HCT116 (cell line): ENCODE data around the gene F2RL1. TPM values are rescaled to one million over a fixed set of nuclear protein-coding genes. Genes with fewer than 3 reads are reported as not detected.
"Not testable (repeated sequence)": the region's sequence is repeated elsewhere in the genome, so short reads cannot be mapped to it uniquely, and the experiment has no call there.

Experiments
- ATAC-seq: fragments of 200-7000 bp; cut with Tn5 transposase; 2 replicates; pipeline ENCODE4 v1.9.1; 2020; ENCODE audit warnings: mild to moderate bottlenecking, moderate library complexity
- BruUV-seq: library from RNA; stranded (reverse); fragments of 400-500 nt; replicated peaks from 2 replicates; lab custom pipeline; 2021; lab: Mats Ljungman, UMichigan
- CTCF ChIA-PET: fragments of 300-600 bp; sonication (Branson Sonifier 250); formaldehyde crosslinking; loops from one replicate; lab custom pipeline; 2021; ENCODE audit warnings: antibody characterized with exemption; lab: Charles Lee
- POLR2A ChIA-PET: fragments of 300-600, 350-600 bp; sonication (Branson Sonifier 250); formaldehyde crosslinking; loops from one replicate; lab custom pipeline; 2021; ENCODE audit warnings: antibody characterized with exemption; lab: Charles Lee
- RAD21 ChIA-PET, 2 experiments: fragments of 300-600 bp; sonication (Branson Sonifier 250); formaldehyde crosslinking; loops; one replicate each; lab custom pipeline; 2023; ENCODE audit warnings: low total read pairs in 2 of 2; ENCODE audit not compliant: uncharacterized antibody in 2 of 2, unreplicated experiment in 2 of 2, low non-redundant PET in 1 of 2; lab: Charles Lee
- DNase-seq: peaks from one replicate; pipeline ENCODE4 v3.0.0-alpha.2; 2010; ENCODE audit warnings: low read depth, low spot score
- H2AFZ ChIP-seq: fragments of 200-600 bp; shearing (Covaris generic), sonication (generic); 2 replicates; pipeline ENCODE4 v1.6.1; 2017; ENCODE audit warnings: low read depth, mixed run types, mixed read lengths, antibody characterized with exemption, low read length; ENCODE audit not compliant: poor library complexity, severe bottlenecking
- H3K27ac ChIP-seq: 2 replicates; pipeline ENCODE4 v1.5.1; 2012; ENCODE audit warnings: low read depth, low read length
- H3K27me3 ChIP-seq: fragments of 200-600 bp; sonication (generic); 2 replicates; pipeline ENCODE4 v1.6.1; 2016; ENCODE audit warnings: mixed run types, low read length, mixed read lengths; ENCODE audit not compliant: insufficient read depth
- H3K36me3 ChIP-seq, 2 experiments: fragments of 200-500 bp in 1 of 2; fragments of 200-600 bp in 1 of 2; sonication (Bioruptor generic) in 1 of 2; sonication (generic) in 1 of 2; 2 replicates each; pipeline versions ENCODE4 v1.5.1 to v1.6.1; 2014 to 2016; ENCODE audit warnings: low read length in 2 of 2, inconsistent platforms in 1 of 2, mixed read lengths in 1 of 2, mixed run types in 1 of 2; ENCODE audit not compliant: insufficient read depth in 2 of 2, control insufficient read depth in 1 of 2
- H3K4me1 ChIP-seq, 2 experiments: fragments of 200-600 bp in 1 of 2; sonication (generic) in 1 of 2; 2 replicates each; pipeline versions ENCODE4 v1.5.1 to v1.6.1; 2012 to 2017; ENCODE audit warnings: low read length in 2 of 2, inconsistent platforms in 1 of 2, mild to moderate bottlenecking in 1 of 2, mixed read lengths in 1 of 2, mixed run types in 1 of 2, moderate library complexity in 1 of 2; ENCODE audit not compliant: insufficient read depth in 2 of 2, control insufficient read depth in 1 of 2
- H3K4me2 ChIP-seq: fragments of 200-600 bp; sonication (generic); 2 replicates; pipeline ENCODE4 v1.6.1; 2017; ENCODE audit warnings: mixed run types, low read length, mixed read lengths
- H3K4me3 ChIP-seq, 2 experiments: fragments of 200-600 bp in 1 of 2; sonication (generic) in 1 of 2; replicated peaks in 1 of 2; 2 replicates each; pipeline ENCODE4 v1.5.1; 2011 to 2016; ENCODE audit warnings: low read length in 2 of 2, control low read depth in 1 of 2, low read depth in 1 of 2, mild to moderate bottlenecking in 1 of 2, mixed read lengths in 1 of 2, mixed run types in 1 of 2
- H3K79me2 ChIP-seq: fragments of 200-600 bp; sonication (generic); 2 replicates; pipeline ENCODE4 v1.6.1; 2017; ENCODE audit warnings: mild to moderate bottlenecking, mixed run types, low read length, moderate library complexity, mixed read lengths; ENCODE audit not compliant: insufficient read depth
- H3K9ac ChIP-seq: fragments of 200-600 bp; sonication (generic); 2 replicates; pipeline ENCODE4 v1.6.1; 2016; ENCODE audit warnings: low read length, mixed read lengths
- H3K9me2 ChIP-seq: fragments of 200-600 bp; sonication (generic), shearing (Covaris generic); 2 replicates; pipeline ENCODE4 v1.6.1; 2017; ENCODE audit warnings: mixed run types, mild to moderate bottlenecking, moderate library complexity; ENCODE audit not compliant: insufficient read depth
- H3K9me3 ChIP-seq, 2 experiments: fragments of 200-500 bp in 1 of 2; fragments of 200-600 bp in 1 of 2; sonication (Bioruptor generic) in 1 of 2; sonication (generic) in 1 of 2; 2 replicates each; pipeline ENCODE4 v1.6.1; 2014 to 2017; ENCODE audit warnings: low read length in 2 of 2, mixed read lengths in 2 of 2, inconsistent platforms in 1 of 2, low read depth in 1 of 2, mild to moderate bottlenecking in 1 of 2, mixed run types in 1 of 2, moderate library complexity in 1 of 2; ENCODE audit not compliant: control insufficient read depth in 1 of 2, insufficient read depth in 1 of 2
- H4K20me1 ChIP-seq: fragments of 200-600 bp; sonication (generic), shearing (Covaris generic); 2 replicates; pipeline ENCODE4 v1.6.1; 2017; ENCODE audit warnings: mixed run types, mild to moderate bottlenecking, moderate library complexity; ENCODE audit not compliant: insufficient read depth
- CBX3 ChIP-seq: IDR thresholded peaks from 2 replicates; pipeline ENCODE4 v1.6.1; 2012; ENCODE audit warnings: low read depth
- EZH2phosphoT487 ChIP-seq: fragments of 200-600 bp; IDR thresholded peaks from 2 replicates; pipeline ENCODE4 v1.6.1; 2018; ENCODE audit warnings: antibody characterized with exemption, borderline replicate concordance
- JUND ChIP-seq: IDR thresholded peaks from 2 replicates; pipeline ENCODE4 v1.6.1; 2012
- POLR2AphosphoS5 ChIP-seq: IDR thresholded peaks from 2 replicates; pipeline ENCODE4 v1.6.1; 2011; ENCODE audit warnings: mild to moderate bottlenecking, low read depth, low read length, moderate library complexity
- SP1 ChIP-seq: IDR thresholded peaks from 2 replicates; pipeline ENCODE4 v1.6.1; 2012; ENCODE audit warnings: low read depth
- intact Hi-C: fragments of 100-400 bp; cut with micrococcal nuclease; formaldehyde crosslinking; loops from 2 replicates; pipeline ENCODE4 v1.10.0; 2022
- total RNA-seq: library from RNA; stranded (reverse); gene quantifications from one replicate; pipeline ENCODE4 v1.2.1, GENCODE V29; 2021; ENCODE audit not compliant: unreplicated experiment

Gene F2RL1
- total RNA-seq, 1 experiment from 2014 or later = 119 TPM

- Histone ChIP-seq H3K9me3 (no peaks in the 10 kb centered on the region), H3K79me2 (peaks cover 73% of the 10 kb centered on the region), H3K36me3 (peaks cover 0 to 9% of the 10 kb centered on the region in 2 experiments; a peak in 1 of 4 replicates), H3K9ac (peak overlapping the region; percentile 98), H3K9me2 (no peaks in the 10 kb centered on the region), H3K4me3 (peak overlapping the region; percentile 98 to 99), H3K4me2 (peak overlapping the region; percentile 89), H2AFZ (no peak overlapping the region), H3K27ac (peak overlapping the region; percentile 91), H3K27me3 (no peaks in the 10 kb centered on the region), H3K4me1 (peaks cover 55 to 79% of the 10 kb centered on the region in 2 experiments), H4K20me1 (peaks cover 3% of the 10 kb centered on the region; the same call in 1 of the 2 replicates)
- ATAC-seq = no peak
- RAD21 ChIA-PET = no interaction called here
- CTCF ChIA-PET = interaction anchor here (1.1 kb wide), 1 partner anchor 11 kb away, joined by 3 read pairs; no protein-coding TSS in a partner anchor
- TF ChIP-seq POLR2AphosphoS5 (peak; percentile 17; the same call in 1 of the 2 replicates), SP1 (no peak), CBX3 (no peak), JUND (no peak), EZH2phosphoT487 (no peak)
- POLR2A ChIA-PET = interaction anchor here (1.8 to 7.6 kb wide), 2 partner anchors 10 to 15 kb away, joined by 7 to 68 read pairs; no protein-coding TSS in a partner anchor
- BruUV-seq = no TSS peak
- intact Hi-C loops = no loop called here
- DNase-seq = no peak
Measured at GRCh38 chr5:76821136-76821535, 2.3 kb downstream of the F2RL1 start.

DNA sequence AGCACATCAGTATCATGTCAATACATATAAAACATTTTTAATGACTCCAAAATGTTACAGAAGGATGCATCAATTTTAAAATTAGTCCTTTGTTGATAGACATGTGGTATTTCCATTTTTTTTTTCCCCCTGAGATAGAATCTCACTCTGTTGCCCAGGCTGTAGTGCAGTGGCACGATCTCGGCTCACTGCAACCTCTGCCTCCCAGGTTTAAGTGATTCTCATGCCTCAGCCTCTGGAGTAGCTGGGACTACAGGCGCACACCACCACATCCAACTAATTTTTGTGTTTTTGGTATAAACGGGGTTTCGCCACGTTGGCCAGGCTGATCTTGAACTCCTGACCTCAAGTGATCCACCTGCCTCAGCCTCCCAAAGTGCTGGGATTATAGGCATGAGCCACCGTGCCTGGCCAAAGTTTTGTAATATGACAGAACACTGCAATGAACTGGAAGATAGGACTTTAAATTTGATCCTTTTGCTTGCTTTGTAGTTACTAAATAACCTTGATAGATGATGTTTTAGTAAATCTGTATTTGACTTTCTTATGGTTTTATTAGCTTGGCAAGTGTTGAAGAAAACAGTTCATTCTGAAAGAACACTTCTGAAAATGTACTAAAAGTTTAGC lies 3.4 kb downstream of the F2RL1 start:
- DNase-seq, H3K9me2 ChIP-seq, H3K36me3 ChIP-seq, ATAC-seq, intact Hi-C loops, BruUV-seq, RAD21 ChIA-PET, H3K9me3 ChIP-seq, H2AFZ ChIP-seq, POLR2A ChIA-PET, H4K20me1 ChIP-seq, H3K27me3 ChIP-seq, CTCF ChIA-PET: not testable (repeated sequence)
- Histone ChIP-seq H3K9ac (peak overlapping the region; percentile 98), H3K79me2 (peaks cover 84% of the 10 kb centered on the region), H3K27ac (peak overlapping the region; percentile 91; the same call in 1 of the 2 replicates), H3K4me1 (peaks cover 64 to 79% of the 10 kb centered on the region in 2 experiments), H3K4me2 (peak overlapping the region; percentile 89), H3K4me3 (peak overlapping the region; percentile 17 to 39; a peak in 3 of 4 replicates)

- H3K36me3 ChIP-seq, H3K4me3 ChIP-seq, H3K9me2 ChIP-seq, ATAC-seq, intact Hi-C loops, RAD21 ChIA-PET, BruUV-seq, H3K27me3 ChIP-seq, H2AFZ ChIP-seq, H3K9me3 ChIP-seq, DNase-seq: not testable (repeated sequence)
- Histone ChIP-seq H3K4me2 (peak overlapping the region; percentile 42), H3K9ac (peak overlapping the region; percentile 5; the same call in 1 of the 2 replicates), H3K79me2 (peaks cover 100% of the 10 kb centered on the region), H3K4me1 (peaks cover 80 to 97% of the 10 kb centered on the region in 2 experiments), H4K20me1 (peaks cover 11% of the 10 kb centered on the region; the same call in 1 of the 2 replicates), H3K27ac (peak overlapping the region; percentile 8; the same call in 1 of the 2 replicates)
- CTCF ChIA-PET = interaction anchor here (1.4 kb wide), 1 partner anchor 254 kb away, joined by 3 read pairs; no protein-coding TSS in a partner anchor
- POLR2A ChIA-PET = interaction anchor here (4.3 kb wide), 1 partner anchor 9 kb away, joined by 14 read pairs; no protein-coding TSS in a partner anchor
Measured at GRCh38 chr5:76826416-76826815, 7.6 kb downstream of the F2RL1 start.
